ENCODE measurements around the gene ZFPM1.

DNA sequence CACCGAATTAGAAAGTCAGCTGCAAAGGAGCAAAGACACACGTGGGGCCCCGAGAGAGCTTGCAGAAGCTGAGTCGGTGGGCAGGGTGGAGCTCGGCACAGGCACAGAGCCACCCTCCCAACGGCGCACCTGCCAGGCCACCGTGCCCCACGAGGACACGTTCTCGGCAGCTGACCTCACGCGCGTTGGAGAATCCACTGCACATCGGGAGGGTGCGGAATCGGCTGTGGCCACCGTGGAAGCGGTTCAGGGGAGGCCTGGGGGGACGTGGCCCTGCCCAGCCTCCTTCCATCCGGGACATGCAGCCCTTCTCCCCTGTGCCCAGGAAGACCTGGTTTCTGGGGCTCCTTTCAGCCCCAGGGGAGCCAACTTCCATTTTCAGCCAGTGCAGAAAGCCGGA lies 20.9 kb upstream of the ZFPM1 start:
- TF ChIP-seq, protein P1, sequence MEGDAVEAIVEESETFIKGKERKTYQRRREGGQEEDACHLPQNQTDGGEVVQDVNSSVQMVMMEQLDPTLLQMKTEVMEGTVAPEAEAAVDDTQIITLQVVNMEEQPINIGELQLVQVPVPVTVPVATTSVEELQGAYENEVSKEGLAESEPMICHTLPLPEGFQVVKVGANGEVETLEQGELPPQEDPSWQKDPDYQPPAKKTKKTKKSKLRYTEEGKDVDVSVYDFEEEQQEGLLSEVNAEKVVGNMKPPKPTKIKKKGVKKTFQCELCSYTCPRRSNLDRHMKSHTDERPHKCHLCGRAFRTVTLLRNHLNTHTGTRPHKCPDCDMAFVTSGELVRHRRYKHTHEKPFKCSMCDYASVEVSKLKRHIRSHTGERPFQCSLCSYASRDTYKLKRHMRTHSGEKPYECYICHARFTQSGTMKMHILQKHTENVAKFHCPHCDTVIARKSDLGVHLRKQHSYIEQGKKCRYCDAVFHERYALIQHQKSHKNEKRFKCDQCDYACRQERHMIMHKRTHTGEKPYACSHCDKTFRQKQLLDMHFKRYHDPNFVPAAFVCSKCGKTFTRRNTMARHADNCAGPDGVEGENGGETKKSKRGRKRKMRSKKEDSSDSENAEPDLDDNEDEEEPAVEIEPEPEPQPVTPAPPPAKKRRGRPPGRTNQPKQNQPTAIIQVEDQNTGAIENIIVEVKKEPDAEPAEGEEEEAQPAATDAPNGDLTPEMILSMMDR (IDR thresholded peaks at IDR 0.05) = no peak
- no peak for TF ChIP-seq EP300 (IDR thresholded peaks at IDR 0.05)

Data from suprapubic skin (tissue), 3 donors.